GM23338 (cell line): ENCODE measurements around the gene WNT8B.

ENCODE experiments used
- EZH2 ChIP-seq: fragments of 200-600 bp; sonication (generic); IDR thresholded peaks from one replicate; pipeline ENCODE4 v1.8.0; 2017; ENCODE audit warnings: antibody characterized with exemption, mild to moderate bottlenecking, low read depth; ENCODE audit not compliant: unreplicated experiment
- POLR2AphosphoS5 ChIP-seq: IDR thresholded peaks from 2 replicates; pipeline ENCODE4 v1.6.1; 2016; ENCODE audit warnings: antibody characterized with exemption, low read depth
- ZNF114 ChIP-seq: fragments of 250-450 bp; sonication (Bioruptor Pico); IDR thresholded peaks from 2 replicates; pipeline ENCODE4 v1.5.0; 2020; ENCODE audit warnings: mild to moderate bottlenecking, moderate library complexity
- TF ChIP-seq, protein P1 (sequence below), 2 experiments: fragments of 200-600 bp in 1 of 2; sonication (generic) in 1 of 2; conservative IDR thresholded peaks; 2 replicates each; pipeline versions ENCODE4 v1.5.1 to v1.6.1; 2016 to 2017; ENCODE audit warnings: antibody characterized with exemption in 2 of 2, low read depth in 2 of 2, mild to moderate bottlenecking in 2 of 2, moderate library complexity in 1 of 2
- TF ChIP-seq, protein P2 (sequence below): IDR thresholded peaks from 2 replicates; pipeline ENCODE4 v1.6.1; 2016; ENCODE audit warnings: antibody characterized with exemption
- TF ChIP-seq, protein P3 (sequence below): IDR thresholded peaks from one replicate; pipeline ENCODE4 v1.6.1; 2018; ENCODE audit warnings: antibody characterized with exemption; ENCODE audit not compliant: unreplicated experiment

- no peak for TF ChIP-seq EZH2
- TF ChIP-seq, protein P1, sequence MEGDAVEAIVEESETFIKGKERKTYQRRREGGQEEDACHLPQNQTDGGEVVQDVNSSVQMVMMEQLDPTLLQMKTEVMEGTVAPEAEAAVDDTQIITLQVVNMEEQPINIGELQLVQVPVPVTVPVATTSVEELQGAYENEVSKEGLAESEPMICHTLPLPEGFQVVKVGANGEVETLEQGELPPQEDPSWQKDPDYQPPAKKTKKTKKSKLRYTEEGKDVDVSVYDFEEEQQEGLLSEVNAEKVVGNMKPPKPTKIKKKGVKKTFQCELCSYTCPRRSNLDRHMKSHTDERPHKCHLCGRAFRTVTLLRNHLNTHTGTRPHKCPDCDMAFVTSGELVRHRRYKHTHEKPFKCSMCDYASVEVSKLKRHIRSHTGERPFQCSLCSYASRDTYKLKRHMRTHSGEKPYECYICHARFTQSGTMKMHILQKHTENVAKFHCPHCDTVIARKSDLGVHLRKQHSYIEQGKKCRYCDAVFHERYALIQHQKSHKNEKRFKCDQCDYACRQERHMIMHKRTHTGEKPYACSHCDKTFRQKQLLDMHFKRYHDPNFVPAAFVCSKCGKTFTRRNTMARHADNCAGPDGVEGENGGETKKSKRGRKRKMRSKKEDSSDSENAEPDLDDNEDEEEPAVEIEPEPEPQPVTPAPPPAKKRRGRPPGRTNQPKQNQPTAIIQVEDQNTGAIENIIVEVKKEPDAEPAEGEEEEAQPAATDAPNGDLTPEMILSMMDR (conservative IDR thresholded peaks at IDR 0.05; ENCODE audit: low read depth in 2 of 2): no peak
- TF ChIP-seq, protein P2, sequence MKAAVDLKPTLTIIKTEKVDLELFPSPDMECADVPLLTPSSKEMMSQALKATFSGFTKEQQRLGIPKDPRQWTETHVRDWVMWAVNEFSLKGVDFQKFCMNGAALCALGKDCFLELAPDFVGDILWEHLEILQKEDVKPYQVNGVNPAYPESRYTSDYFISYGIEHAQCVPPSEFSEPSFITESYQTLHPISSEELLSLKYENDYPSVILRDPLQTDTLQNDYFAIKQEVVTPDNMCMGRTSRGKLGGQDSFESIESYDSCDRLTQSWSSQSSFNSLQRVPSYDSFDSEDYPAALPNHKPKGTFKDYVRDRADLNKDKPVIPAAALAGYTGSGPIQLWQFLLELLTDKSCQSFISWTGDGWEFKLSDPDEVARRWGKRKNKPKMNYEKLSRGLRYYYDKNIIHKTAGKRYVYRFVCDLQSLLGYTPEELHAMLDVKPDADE: no peak
- TF ChIP-seq POLR2AphosphoS5: no peak
- TF ChIP-seq ZNF114 (CRISPR knock-in tag): no peak
- TF ChIP-seq, protein P3, sequence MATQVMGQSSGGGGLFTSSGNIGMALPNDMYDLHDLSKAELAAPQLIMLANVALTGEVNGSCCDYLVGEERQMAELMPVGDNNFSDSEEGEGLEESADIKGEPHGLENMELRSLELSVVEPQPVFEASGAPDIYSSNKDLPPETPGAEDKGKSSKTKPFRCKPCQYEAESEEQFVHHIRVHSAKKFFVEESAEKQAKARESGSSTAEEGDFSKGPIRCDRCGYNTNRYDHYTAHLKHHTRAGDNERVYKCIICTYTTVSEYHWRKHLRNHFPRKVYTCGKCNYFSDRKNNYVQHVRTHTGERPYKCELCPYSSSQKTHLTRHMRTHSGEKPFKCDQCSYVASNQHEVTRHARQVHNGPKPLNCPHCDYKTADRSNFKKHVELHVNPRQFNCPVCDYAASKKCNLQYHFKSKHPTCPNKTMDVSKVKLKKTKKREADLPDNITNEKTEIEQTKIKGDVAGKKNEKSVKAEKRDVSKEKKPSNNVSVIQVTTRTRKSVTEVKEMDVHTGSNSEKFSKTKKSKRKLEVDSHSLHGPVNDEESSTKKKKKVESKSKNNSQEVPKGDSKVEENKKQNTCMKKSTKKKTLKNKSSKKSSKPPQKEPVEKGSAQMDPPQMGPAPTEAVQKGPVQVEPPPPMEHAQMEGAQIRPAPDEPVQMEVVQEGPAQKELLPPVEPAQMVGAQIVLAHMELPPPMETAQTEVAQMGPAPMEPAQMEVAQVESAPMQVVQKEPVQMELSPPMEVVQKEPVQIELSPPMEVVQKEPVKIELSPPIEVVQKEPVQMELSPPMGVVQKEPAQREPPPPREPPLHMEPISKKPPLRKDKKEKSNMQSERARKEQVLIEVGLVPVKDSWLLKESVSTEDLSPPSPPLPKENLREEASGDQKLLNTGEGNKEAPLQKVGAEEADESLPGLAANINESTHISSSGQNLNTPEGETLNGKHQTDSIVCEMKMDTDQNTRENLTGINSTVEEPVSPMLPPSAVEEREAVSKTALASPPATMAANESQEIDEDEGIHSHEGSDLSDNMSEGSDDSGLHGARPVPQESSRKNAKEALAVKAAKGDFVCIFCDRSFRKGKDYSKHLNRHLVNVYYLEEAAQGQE: no peak
Measured at GRCh38 chr10:100522945-100523344, 60.1 kb downstream of the WNT8B start.
